Measurements from ENCODE around the gene TCF3.

Gene TCF3

GRCh38 chr19:1615156-1615765 is 37.2 kb downstream of the TCF3 start:
- no peak for TF ChIP-seq CTCF (IDR thresholded peaks at IDR 0.05; ENCODE audit: insufficient read depth, low read length, missing control alignments)
- no peak for DNase-seq (ENCODE audit: low read depth, low spot score)
- CTCF ChIA-PET, result no interaction called here
- POLR2A ChIA-PET, result no interaction called here
- H3K4me3 ChIP-seq (ENCODE audit: low read depth, low read length), result no peak overlapping the region

GRCh38 chr19:1613808-1614570 is 38.4 kb downstream of the TCF3 start:
- POLR2A ChIA-PET, result no interaction called here
- CTCF ChIA-PET, result no interaction called here
- TF ChIP-seq CTCF (IDR thresholded peaks at IDR 0.05; ENCODE audit: insufficient read depth, low read length, missing control alignments), result no peak
- no peak overlapping the region for H3K4me3 ChIP-seq (ENCODE audit: low read depth, low read length)
- no peak for DNase-seq (ENCODE audit: low read depth, low spot score)

GRCh38 chr19:1613146-1613545 is 39.3 kb downstream of the TCF3 start:
- no peak overlapping the region for H3K4me3 ChIP-seq (ENCODE audit: low read depth, low read length)
- CTCF ChIA-PET, result no interaction called here
- no peak for DNase-seq (ENCODE audit: low read depth, low spot score)
- no peak for TF ChIP-seq CTCF (IDR thresholded peaks at IDR 0.05; ENCODE audit: insufficient read depth, low read length, missing control alignments)
- POLR2A ChIA-PET, result no interaction called here

GRCh38 chr19:1612114-1613086 is 40.0 kb downstream of the TCF3 start:
- ChIA-PET POLR2A (no interaction called here), CTCF (interaction anchor here (1.3 kb wide), 1 partner anchor 60 kb away, joined by 3 read pairs; no protein-coding TSS in a partner anchor)
- TF ChIP-seq CTCF (IDR thresholded peaks at IDR 0.05; ENCODE audit: insufficient read depth, low read length, missing control alignments), result no peak
- H3K4me3 ChIP-seq (ENCODE audit: low read depth, low read length), result no peak overlapping the region
- no peak for DNase-seq (ENCODE audit: low read depth, low spot score)

- no peak for DNase-seq (ENCODE audit: low read depth, low spot score)
- CTCF ChIA-PET, result interaction anchor here (1.3 kb wide), 1 partner anchor 61 kb away, joined by 3 read pairs; no protein-coding TSS in a partner anchor
- no peak for TF ChIP-seq CTCF (IDR thresholded peaks at IDR 0.05; ENCODE audit: insufficient read depth, low read length, missing control alignments)
- no peak overlapping the region for H3K4me3 ChIP-seq (ENCODE audit: low read depth, low read length)
- POLR2A ChIA-PET, result no interaction called here
Observed at GRCh38 chr19:1611353-1611752, 41.1 kb downstream of the TCF3 start.

- no peak for TF ChIP-seq CTCF (IDR thresholded peaks at IDR 0.05; ENCODE audit: insufficient read depth, low read length, missing control alignments)
- ChIA-PET POLR2A (no interaction called here), CTCF (no interaction called here)
- H3K4me3 ChIP-seq (ENCODE audit: low read depth, low read length), result no peak overlapping the region
- no peak for DNase-seq (ENCODE audit: low read depth, low spot score)
Observed at GRCh38 chr19:1610579-1610978, 41.8 kb downstream of the TCF3 start.
